Measurements from ENCODE around the gene PAQR5.

DNA sequence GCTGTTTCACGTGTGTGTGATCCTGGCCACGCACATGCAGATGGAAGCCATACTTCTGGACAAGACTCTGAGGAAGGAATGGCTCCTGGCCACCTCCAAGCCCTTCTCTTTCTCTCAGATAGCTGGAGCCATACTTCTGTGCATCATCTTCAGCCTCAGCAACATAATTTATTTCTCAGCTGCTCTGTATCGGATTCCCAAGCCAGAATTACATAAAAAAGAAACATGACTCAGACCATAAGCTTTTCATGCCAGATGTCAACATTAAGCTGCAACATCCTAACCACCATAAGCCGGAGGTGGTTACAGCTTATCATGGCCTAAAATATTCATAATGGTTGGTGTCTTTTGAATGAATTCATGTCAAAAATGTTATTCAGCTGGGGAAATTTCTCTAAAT is 104.9 kb downstream of the PAQR5 start:
- TF ChIP-seq POLR2AphosphoS5 (IDR thresholded peaks at IDR 0.05; ENCODE audit: low read depth, low read length), result no peak
- TF ChIP-seq CTCF (IDR thresholded peaks at IDR 0.05), result no peak
- no peak for TF ChIP-seq REST (IDR thresholded peaks at IDR 0.05; ENCODE audit: insufficient read depth in 1 of 2, low read depth in 2 of 2, low read length in 1 of 2)
